Lung (tissue), 16 donors: Measurements from ENCODE around the gene UBXN11. TPM values are rescaled to one million over a fixed set of nuclear protein-coding genes. Genes with fewer than 3 reads are reported as not detected.
A peak's percentile ranks its signal among the peaks of the same experiment; 100 is the strongest.

Experiments used
- ATAC-seq: fragments of 200-7000 bp; cut with Tn5 transposase; one replicate; pipeline ENCODE4 v1.9.1; 2020; ENCODE audit warnings: moderate number of reproducible peaks; ENCODE audit not compliant: insufficient read depth, low FRiP score
- DNase-seq, 3 donors: peaks; one replicate each; pipeline ENCODE4 v3.0.0-alpha.2; 2013 to 2017
- H3K27ac ChIP-seq, 2 donors: one replicate each; pipeline ENCODE4 v1.5.1; 2013; ENCODE audit warnings: mild to moderate bottlenecking in 2 of 2, moderate library complexity in 2 of 2, control low read depth in 1 of 2, inconsistent platforms in 1 of 2, low read depth in 1 of 2, low read length in 1 of 2
- H3K27me3 ChIP-seq, 3 donors: one replicate each; pipeline ENCODE4 v1.5.1; 2013; ENCODE audit warnings: low read length in 2 of 3; ENCODE audit not compliant: control insufficient read depth in 3 of 3, insufficient read depth in 3 of 3
- H3K36me3 ChIP-seq, 4 donors: one replicate each; pipeline ENCODE4 v1.5.1; 2013; ENCODE audit warnings: low read length in 4 of 4, mild to moderate bottlenecking in 1 of 4, moderate library complexity in 1 of 4; ENCODE audit not compliant: control insufficient read depth in 4 of 4, insufficient read depth in 4 of 4
- H3K4me1 ChIP-seq, 5 donors: one replicate each; pipeline ENCODE4 v1.5.1; 2013; ENCODE audit warnings: low read length in 5 of 5, mild to moderate bottlenecking in 2 of 5, moderate library complexity in 1 of 5; ENCODE audit not compliant: control insufficient read depth in 5 of 5, insufficient read depth in 5 of 5
- H3K4me3 ChIP-seq: one replicate; pipeline ENCODE4 v1.5.1; 2013; ENCODE audit warnings: mild to moderate bottlenecking, control low read depth, moderate library complexity
- H3K9ac ChIP-seq, 2 donors: one replicate each; pipeline ENCODE4 v1.5.1; 2013; ENCODE audit warnings: low read length in 2 of 2, control low read depth in 1 of 2; ENCODE audit not compliant: insufficient read depth in 1 of 2
- H3K9me3 ChIP-seq, 4 donors: one replicate each; pipeline ENCODE4 v1.5.1; 2013; ENCODE audit warnings: low read length in 3 of 4, mild to moderate bottlenecking in 1 of 4, moderate library complexity in 1 of 4; ENCODE audit not compliant: control insufficient read depth in 4 of 4, insufficient read depth in 3 of 4
- CTCF ChIP-seq: IDR thresholded peaks from 2 replicates; pipeline ENCODE4 v1.5.1; 2012; ENCODE audit warnings: mild to moderate bottlenecking; ENCODE audit errors: control extremely low read depth, extremely low read depth
- WGBS, 2 donors: extraction: QIAGEN DNeasy Blood & Tissue Kit; methylation state at CpG; one replicate each; pipeline ENCODE4 v1.1.7; 2013; 5-methylcytosine and 5-hydroxymethylcytosine counted together
- long read RNA-seq, 5 donors: transcript quantifications; one replicate each; lab custom pipeline, GENCODE V29; 2026
- polyA plus RNA-seq, 2 donors: library from polyadenylated mRNA; stranded (reverse); fragments of 200-250 nt; gene quantifications; one replicate each; pipeline ENCODE4 v1.2.1, GENCODE V29; 2013
- total RNA-seq, 2 donors: library from RNA; depleted of rRNA in 1 of 2; stranded (reverse); fragments of >200 nt in 1 of 2; gene quantifications; one replicate each; pipeline ENCODE4 v1.2.1, GENCODE V29; 2014 to 2021
- donor health status: control.
- donor health status: control.
- donor health status: Bipolar disorder and iron deficiency.
- donor health status: healthy.
- donor health status: DM: yes; HTN: yes; CAD: no.

UBXN11 gene
- total RNA-seq: 10 to 100 TPM; 20.1 to 82.1 TPM
- 10 to 100 TPM; 43.2 to 66.6 TPM for polyA plus RNA-seq
- long read RNA-seq, donor 1, partial matches to known transcripts: 0 of 4 reads
- long read RNA-seq, donor 1, other reads (novel, unspliced or antisense): 0 of 4 reads
- long read RNA-seq, donor 2: 0 reads
- long read RNA-seq, donor 3, partial matches to known transcripts: 7 of 11 reads
- long read RNA-seq, donor 3, other reads (novel, unspliced or antisense): 0 of 11 reads
- long read RNA-seq, donor 4, partial matches to known transcripts: 0 of 1 reads
- long read RNA-seq, donor 4, other reads (novel, unspliced or antisense): 0 of 1 reads
- long read RNA-seq, donor 5, partial matches to known transcripts: 425 of 438 reads
- long read RNA-seq, donor 5, other reads (novel, unspliced or antisense): 11 of 438 reads

- Histone ChIP-seq H3K9me3 (no peaks in the 10 kb centered on the region), H3K4me1 (peaks cover 0 to 11% (median 5%) of the 10 kb centered on the region in 5 donors), H3K27me3 (no peaks in the 10 kb centered on the region), H3K27ac (peak within 1 kb of the TSS; percentile 29 to 84), H3K9ac (peak within 1 kb of the TSS; percentile 70 to 77), H3K4me3 (peak within 1 kb of the TSS; percentile 72), H3K36me3 (no peaks in the 10 kb centered on the region)
- ATAC-seq (peak; percentile 94), DNase-seq (peak; percentile 87 to 91 (median 90))
- no peak for TF ChIP-seq CTCF
- WGBS, 2 donors: 2 to 3% methylated on average over 45 to 50 of the region's 51 CpGs
These were observed at the start of gene UBXN11 for GRCh38 chr1:26306290-26307229. UBXN11 (minus strand) TSS chr1:26306636; CDS start chr1:26302883, 3,753 bp downstream.

GRCh38 chr1:26356106-26356505, 49.7 kb upstream of the UBXN11 start:
- DNase-seq: no peak
- Histone ChIP-seq H3K9ac (no peak overlapping the region), H3K36me3 (no peaks in the 10 kb centered on the region), H3K4me1 (peaks cover 0 to 11% (median 2%) of the 10 kb centered on the region in 5 donors), H3K4me3 (no peak overlapping the region), H3K9me3 (no peaks in the 10 kb centered on the region), H3K27ac (no peak overlapping the region), H3K27me3 (peaks cover 0 to 29% (median 21%) of the 10 kb centered on the region in 3 donors)
- ATAC-seq: no peak
- 84 to 88% methylated on average over 5 of the region's 5 CpGs for WGBS, 2 donors
- no peak for TF ChIP-seq CTCF

- Histone ChIP-seq H3K4me3 (no peak overlapping the region), H3K9me3 (no peaks in the 10 kb centered on the region), H3K9ac (no peak overlapping the region), H3K27ac (no peak overlapping the region), H3K36me3 (no peaks in the 10 kb centered on the region), H3K4me1 (peaks cover 0 to 11% (median 0%) of the 10 kb centered on the region in 5 donors), H3K27me3 (peaks cover 0 to 18% (median 13%) of the 10 kb centered on the region in 3 donors)
- ATAC-seq (no peak), DNase-seq (no peak)
- 87 to 93% methylated on average over 9 of the region's 9 CpGs for WGBS, 2 donors
- no peak for TF ChIP-seq CTCF
These were observed 48.5 kb upstream of the UBXN11 start for GRCh38 chr1:26354972-26355371.
